Uterine smooth muscle cell (primary cell): Measurements from ENCODE around the gene TFB1M. TPM values are rescaled to one million over a fixed set of nuclear protein-coding genes. Genes with fewer than 3 reads are reported as not detected.

ENCODE experiments used
- total RNA-seq: library from RNA; depleted of rRNA; stranded (reverse); fragments of >200 nt; gene quantifications from 2 replicates; pipeline ENCODE4 v1.2.3, GENCODE V29; 2014

Gene TFB1M
- 28.7 and 36.1 TPM in 2 replicates for total RNA-seq

GRCh38 chr6:155314092-155314772 is at the start of gene TFB1M:
TSS of gene TFB1M (minus strand) at chr6:155314484. CDS start at chr6:155314428, 56 bp downstream.

GRCh38 chr6:155263373-155264063 is 50.8 kb downstream of the TFB1M start, which contains the start of gene CLDN20:
TSS of gene CLDN20 (plus strand) at chr6:155264013. CDS start at chr6:155275720, 11,707 bp downstream.

Other genes starting within 250 kb of the TFB1M start
- gene CLDN20, start 50.5 kb downstream of the TFB1M start, total RNA-seq, result not detected in 2 replicates
- gene NOX3, start 141.4 kb upstream of the TFB1M start, total RNA-seq, result not detected in 2 replicates